ENCODE data around the gene CELF2. TPM values are rescaled to one million over a fixed set of nuclear protein-coding genes. Genes with fewer than 3 reads are reported as not detected.
A peak's percentile ranks its signal among the peaks of the same experiment; 100 is the strongest.

The CELF2 gene
- total and polyA plus RNA-seq, 9 of the 15 experiments (the other 6 are each of a cell fraction or from before 2014, with no cell fraction given), result 4.0 to 20.3 (median 11.1) TPM

DNA sequence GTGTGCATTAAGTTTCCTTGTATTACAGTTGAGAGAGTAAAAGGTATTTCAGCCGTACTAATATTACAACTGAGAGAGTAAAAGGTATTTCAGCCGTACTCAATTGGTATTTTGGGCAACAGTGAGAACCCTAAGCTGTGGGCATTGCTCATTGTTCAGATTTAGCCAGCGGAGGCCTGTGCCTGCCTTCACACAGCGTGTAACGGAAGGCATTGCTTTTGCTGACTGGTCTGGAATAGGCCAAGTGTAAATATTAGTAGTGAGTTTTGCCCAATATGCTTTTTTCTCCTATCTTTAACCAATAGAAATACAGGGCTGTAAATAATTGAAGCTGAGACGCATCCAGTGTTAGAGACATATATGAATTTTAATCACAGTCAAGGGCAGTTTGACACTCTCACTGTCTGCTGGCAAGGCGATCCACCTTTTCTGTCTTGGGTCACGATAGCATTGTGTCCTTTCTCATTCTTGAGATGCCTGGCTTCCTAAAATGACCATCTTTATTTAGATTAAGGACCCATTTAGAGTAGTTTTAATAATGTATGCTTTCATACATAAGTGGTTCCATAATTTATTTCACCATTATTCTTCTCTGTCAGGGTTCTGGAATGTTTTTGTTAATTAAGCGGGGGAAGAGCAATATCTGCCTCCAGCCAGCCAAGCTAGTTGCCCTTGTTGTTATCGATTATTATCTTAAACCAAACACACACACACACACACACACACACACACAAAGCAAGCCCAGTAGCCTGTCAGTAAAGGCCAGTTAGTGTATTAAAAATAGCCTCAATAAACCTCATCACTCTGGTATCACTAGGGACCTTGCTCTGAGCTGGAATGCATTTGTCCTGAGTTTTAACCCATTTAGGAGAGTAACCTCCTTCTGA lies 130.7 kb downstream of the CELF2 start (continued):
- TF ChIP-seq, protein P1, sequence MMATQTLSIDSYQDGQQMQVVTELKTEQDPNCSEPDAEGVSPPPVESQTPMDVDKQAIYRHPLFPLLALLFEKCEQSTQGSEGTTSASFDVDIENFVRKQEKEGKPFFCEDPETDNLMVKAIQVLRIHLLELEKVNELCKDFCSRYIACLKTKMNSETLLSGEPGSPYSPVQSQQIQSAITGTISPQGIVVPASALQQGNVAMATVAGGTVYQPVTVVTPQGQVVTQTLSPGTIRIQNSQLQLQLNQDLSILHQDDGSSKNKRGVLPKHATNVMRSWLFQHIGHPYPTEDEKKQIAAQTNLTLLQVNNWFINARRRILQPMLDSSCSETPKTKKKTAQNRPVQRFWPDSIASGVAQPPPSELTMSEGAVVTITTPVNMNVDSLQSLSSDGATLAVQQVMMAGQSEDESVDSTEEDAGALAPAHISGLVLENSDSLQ (IDR thresholded peaks at IDR 0.05), result peak; percentile 4; the same call in 1 of the 2 replicates
- TF ChIP-seq ARHGAP35 (IDR thresholded peaks at IDR 0.05; ENCODE audit: partially characterized antibody), result no peak

- Histone ChIP-seq H3K9ac (ENCODE audit: insufficient read depth in 1 of 2, low read depth in 2 of 2, low read length in 2 of 2) (no peak overlapping the region), H3K27me3 (ENCODE audit: control insufficient read depth in 2 of 2, insufficient read depth in 2 of 2, low read length in 2 of 2) (no peaks in the 10 kb centered on the region), H3K4me3 (no peak overlapping the region), H3K36me3 (ENCODE audit: control insufficient read depth, insufficient read depth, low read length) (no peaks in the 10 kb centered on the region), H3K4me2 (ENCODE audit: insufficient read depth, low read length) (peak overlapping the region; percentile 54; the same call in 1 of the 2 replicates), H3K4me1 (replicated peaks in 1 of 2; ENCODE audit: control insufficient read depth in 2 of 2, insufficient read depth in 2 of 2, low read length in 2 of 2) (peaks cover 0 to 37% of the 10 kb centered on the region in 2 experiments; a peak in 3 of 5 replicates), H3K9me3 (replicated peaks; ENCODE audit: control insufficient read depth, insufficient read depth, low read depth, low read length) (no peaks in the 10 kb centered on the region), H4K20me1 (replicated peaks; ENCODE audit: control insufficient read depth, insufficient read depth, low read length) (no peaks in the 10 kb centered on the region), H3K79me2 (ENCODE audit: control insufficient read depth, insufficient read depth, low read length) (no peaks in the 10 kb centered on the region), H2AFZ (ENCODE audit: low read depth, low read length) (peak overlapping the region; percentile 66; the same call in 1 of the 2 replicates), H3K27ac (ENCODE audit: extremely low read depth, low read depth, low read length) (no peak overlapping the region), H3K9me1 (ENCODE audit: control insufficient read depth, insufficient read depth, low read length) (no peaks in the 10 kb centered on the region)
- FAIRE-seq, result no peak
- no TSS peak for BruUV-seq (replicated peaks)
- ATAC-seq, result no peak
- in situ Hi-C loops (cut with MboI) (no loop called here), intact Hi-C loops (cut with micrococcal nuclease) (no loop called here)
- 4% methylated on average over 3 of the region's 3 CpGs for whole genome bisulfite sequencing (ENCODE audit: insufficient coverage, low coverage, missing lambda C conversion rate)
- ChIA-PET CTCF (ENCODE audit: low intra/inter-chr PET ratio) (no interaction called here), POLR2A (interaction anchor here (1.4 to 1.5 kb wide), 2 partner anchors 16 to 29 kb away, joined by 3 to 5 read pairs; no protein-coding TSS in a partner anchor)
- no peak for DNase-seq (ENCODE audit: extremely low read depth in 1 of 4, low spot score in 3 of 4)
- no peak for TF ChIP-seq TAF7 (tag; IDR thresholded peaks at IDR 0.05)
- no peak for TF ChIP-seq POLR2B (IDR thresholded peaks at IDR 0.05; ENCODE audit: low read depth, partially characterized antibody)
- no peak for TF ChIP-seq PRPF4 (IDR thresholded peaks at IDR 0.05; ENCODE audit: insufficient read depth, low read depth, low read length, poor library complexity, severe bottlenecking)
- TF ChIP-seq MEF2A (IDR thresholded peaks at IDR 0.05; ENCODE audit: control insufficient read depth, low read depth, low read length), result peak; percentile 40; the same call in 1 of the 2 replicates
- TF ChIP-seq CHD2 (IDR thresholded peaks at IDR 0.05; ENCODE audit: low read depth, low read length), result no peak
Observed at GRCh38 chr10:11149807-11150141, 132.1 kb downstream of the CELF2 start.

Data from K562 (cell line).